Omental fat pad (tissue), 4 donors: ENCODE data around the gene CRYZL1. TPM values are rescaled to one million over a fixed set of nuclear protein-coding genes. Genes with fewer than 3 reads are reported as not detected.

Experiments
- ATAC-seq: fragments of 150-250 bp; one replicate; pipeline ENCODE4 v1.9.1; 2016; ENCODE audit warnings: mild to moderate bottlenecking, moderate library complexity; ENCODE audit not compliant: low FRiP score
- DNase-seq: peaks from one replicate; pipeline ENCODE4 v3.0.0-alpha.2; 2019; ENCODE audit warnings: low spot score
- CTCF ChIP-seq, 3 donors: fragments of 450-650 bp; IDR thresholded peaks; one replicate each; pipeline ENCODE4 v1.5.1; 2016 to 2017; ENCODE audit warnings: antibody characterized with exemption in 3 of 3, mild to moderate bottlenecking in 3 of 3, moderate library complexity in 2 of 3
- total RNA-seq, 4 donors: library from RNA; depleted of rRNA; stranded (reverse); fragments of >200 nt; gene quantifications; one replicate each; pipeline ENCODE4 v1.1.0, GENCODE V29; 2016

Gene CRYZL1
- total RNA-seq, 4 donors from 2014 or later, result 24.1 to 57.8 (median 28.3) TPM

- TF ChIP-seq CTCF (IDR thresholded peaks at IDR 0.05), result no peak
Observed at GRCh38 chr21:33608559-33608958, 33.0 kb downstream of the CRYZL1 start.

GRCh38 chr21:33598051-33598450, 43.5 kb downstream of the CRYZL1 start:
- ATAC-seq, result no peak
- no peak for TF ChIP-seq CTCF (IDR thresholded peaks at IDR 0.05)
- no peak for DNase-seq

More at GRCh38 chr21:33608559-33608958, 33.0 kb downstream of the CRYZL1 start:
- DNase-seq (no peak), ATAC-seq (no peak)

GRCh38 chr21:33588485-33589335, 52.8 kb downstream of the CRYZL1 start, which contains the start of gene DONSON:
TSS of gene DONSON (minus strand) at chr21:33588684. CDS start at chr21:33588641, 43 bp downstream.
- ATAC-seq, result peak; percentile 97
- peak; percentile 49 for DNase-seq
- TF ChIP-seq CTCF (IDR thresholded peaks at IDR 0.05), result no peak

GRCh38 chr21:33587792-33588484, 53.6 kb downstream of the CRYZL1 start:
- DNase-seq (no peak), ATAC-seq (peak; percentile 58)
- no peak for TF ChIP-seq CTCF (IDR thresholded peaks at IDR 0.05)

GRCh38 chr21:33586927-33587326, 54.6 kb downstream of the CRYZL1 start:
- no peak for ATAC-seq
- TF ChIP-seq CTCF (IDR thresholded peaks at IDR 0.05), result no peak
- no peak for DNase-seq

GRCh38 chr21:33584455-33584854, 57.1 kb downstream of the CRYZL1 start:
- no peak for ATAC-seq
- TF ChIP-seq CTCF (IDR thresholded peaks at IDR 0.05), result no peak
- DNase-seq, result no peak
